Measurements from ENCODE around the gene SLC66A1. TPM values are rescaled to one million over a fixed set of nuclear protein-coding genes. Genes with fewer than 3 reads are reported as not detected.

The SLC66A1 gene
- polyA plus RNA-seq, 1 donor from 2014 or later, result 12.7 TPM

GRCh38 chr1:19326748-19327065 is 14.6 kb downstream of the SLC66A1 start:
- H3K4me3 Mint-ChIP-seq, result peak overlapping the region in 1 of 4 donors; percentile 76
- H3K27me3 Mint-ChIP-seq, result no peaks in the 10 kb centered on the region
- peak overlapping the region; percentile 28 to 93 (median 53) for H3K27ac Mint-ChIP-seq
- H3K36me3 Mint-ChIP-seq, result peaks cover 5% of the 10 kb centered on the region
- no peaks in the 10 kb centered on the region for H3K9me3 Mint-ChIP-seq
- peaks cover 0 to 4% (median 0%) of the 10 kb centered on the region in 3 donors for H3K4me1 Mint-ChIP-seq

GRCh38 chr1:19327301-19327700 is 15.2 kb downstream of the SLC66A1 start:
- Mint-ChIP-seq H3K27me3 (no peaks in the 10 kb centered on the region), H3K4me1 (peaks cover 0 to 4% (median 0%) of the 10 kb centered on the region in 3 donors), H3K9me3 (no peaks in the 10 kb centered on the region), H3K36me3 (peaks cover 5% of the 10 kb centered on the region), H3K4me3 (no peak overlapping the region), H3K27ac (no peak overlapping the region)

GRCh38 chr1:19327736-19328135 is 15.6 kb downstream of the SLC66A1 start:
- Mint-ChIP-seq H3K36me3 (peaks cover 5% of the 10 kb centered on the region), H3K4me1 (peaks cover 0 to 4% (median 0%) of the 10 kb centered on the region in 3 donors), H3K27ac (peak overlapping the region in 1 of 3 donors; percentile 87), H3K27me3 (no peaks in the 10 kb centered on the region), H3K9me3 (no peaks in the 10 kb centered on the region), H3K4me3 (peak overlapping the region in 1 of 4 donors; percentile 23)

GRCh38 chr1:19328486-19328885 is 16.4 kb downstream of the SLC66A1 start:
- no peak overlapping the region for H3K4me3 Mint-ChIP-seq
- peaks cover 5% of the 10 kb centered on the region for H3K36me3 Mint-ChIP-seq
- H3K9me3 Mint-ChIP-seq, result no peaks in the 10 kb centered on the region
- H3K4me1 Mint-ChIP-seq, result peaks cover 0 to 4% (median 0%) of the 10 kb centered on the region in 3 donors
- H3K27ac Mint-ChIP-seq, result peak overlapping the region in 1 of 3 donors; percentile 87
- H3K27me3 Mint-ChIP-seq, result no peaks in the 10 kb centered on the region

- H3K4me1 Mint-ChIP-seq, result peaks cover 0 to 2% (median 0%) of the 10 kb centered on the region in 3 donors
Observed at GRCh38 chr1:19329188-19329587, 17.1 kb downstream of the SLC66A1 start.

GRCh38 chr1:19329611-19330010 is 17.5 kb downstream of the SLC66A1 start:
- Mint-ChIP-seq H3K4me3 (peak overlapping the region in 2 of 4 donors; percentile 6), H3K4me1 (peaks cover 0 to 2% (median 0%) of the 10 kb centered on the region in 3 donors), H3K36me3 (peaks cover 5% of the 10 kb centered on the region), H3K9me3 (no peaks in the 10 kb centered on the region), H3K27me3 (no peaks in the 10 kb centered on the region), H3K27ac (peak overlapping the region in 2 of 3 donors; percentile 2 to 44)

More at GRCh38 chr1:19329188-19329587, 17.1 kb downstream of the SLC66A1 start:
- Mint-ChIP-seq H3K27ac (peak overlapping the region in 2 of 3 donors; percentile 2 to 44), H3K27me3 (no peaks in the 10 kb centered on the region), H3K9me3 (no peaks in the 10 kb centered on the region), H3K4me3 (peak overlapping the region in 1 of 4 donors; percentile 6), H3K36me3 (peaks cover 5% of the 10 kb centered on the region)

GRCh38 chr1:19330449-19331135 is 18.5 kb downstream of the SLC66A1 start:
- H3K9me3 Mint-ChIP-seq, result no peaks in the 10 kb centered on the region
- H3K36me3 Mint-ChIP-seq, result peaks cover 4% of the 10 kb centered on the region
- H3K4me3 Mint-ChIP-seq, result no peak overlapping the region
- peak overlapping the region in 2 of 3 donors; percentile 35 to 42 for H3K27ac Mint-ChIP-seq
- peaks cover 0 to 2% (median 0%) of the 10 kb centered on the region in 3 donors for H3K4me1 Mint-ChIP-seq
- no peaks in the 10 kb centered on the region for H3K27me3 Mint-ChIP-seq

GRCh38 chr1:19331262-19331878 is 19.2 kb downstream of the SLC66A1 start:
- H3K4me3 Mint-ChIP-seq, result no peak overlapping the region
- H3K36me3 Mint-ChIP-seq, result peaks cover 4% of the 10 kb centered on the region
- no peaks in the 10 kb centered on the region for H3K27me3 Mint-ChIP-seq
- H3K9me3 Mint-ChIP-seq, result no peaks in the 10 kb centered on the region
- H3K27ac Mint-ChIP-seq, result peak overlapping the region in 2 of 3 donors; percentile 25 to 35
- H3K4me1 Mint-ChIP-seq, result peaks cover 0 to 2% (median 0%) of the 10 kb centered on the region in 3 donors

- H3K4me3 Mint-ChIP-seq, result no peak overlapping the region
- H3K9me3 Mint-ChIP-seq, result no peaks in the 10 kb centered on the region
- H3K4me1 Mint-ChIP-seq, result no peaks in the 10 kb centered on the region
- no peaks in the 10 kb centered on the region for H3K36me3 Mint-ChIP-seq
- H3K27me3 Mint-ChIP-seq, result no peaks in the 10 kb centered on the region
- no peak overlapping the region for H3K27ac Mint-ChIP-seq
Observed at GRCh38 chr1:19332832-19333231, 20.7 kb downstream of the SLC66A1 start.

GRCh38 chr1:19333587-19334354 is 21.6 kb downstream of the SLC66A1 start:
- Mint-ChIP-seq H3K4me3 (no peak overlapping the region), H3K36me3 (no peaks in the 10 kb centered on the region), H3K27ac (no peak overlapping the region), H3K27me3 (no peaks in the 10 kb centered on the region), H3K4me1 (no peaks in the 10 kb centered on the region), H3K9me3 (no peaks in the 10 kb centered on the region)

GRCh38 chr1:19336543-19336942 is 24.4 kb downstream of the SLC66A1 start:
- no peaks in the 10 kb centered on the region for H3K4me1 Mint-ChIP-seq
- H3K9me3 Mint-ChIP-seq, result no peaks in the 10 kb centered on the region
- H3K27ac Mint-ChIP-seq, result peak overlapping the region in 1 of 3 donors; percentile 53
- H3K4me3 Mint-ChIP-seq, result no peak overlapping the region
- peaks cover 2% of the 10 kb centered on the region for H3K36me3 Mint-ChIP-seq
- no peaks in the 10 kb centered on the region for H3K27me3 Mint-ChIP-seq

GRCh38 chr1:19337289-19337688 is 25.2 kb downstream of the SLC66A1 start:
- Mint-ChIP-seq H3K9me3 (no peaks in the 10 kb centered on the region), H3K4me3 (no peak overlapping the region), H3K4me1 (peaks cover 0 to 4% (median 0%) of the 10 kb centered on the region in 3 donors), H3K36me3 (peaks cover 2% of the 10 kb centered on the region), H3K27me3 (no peaks in the 10 kb centered on the region), H3K27ac (peak overlapping the region in 1 of 3 donors; percentile 61)

GRCh38 chr1:19338323-19338762 is 26.2 kb downstream of the SLC66A1 start:
- Mint-ChIP-seq H3K9me3 (no peaks in the 10 kb centered on the region), H3K27ac (peak overlapping the region in 1 of 3 donors; percentile 23), H3K36me3 (peaks cover 2% of the 10 kb centered on the region), H3K4me3 (no peak overlapping the region), H3K27me3 (no peaks in the 10 kb centered on the region), H3K4me1 (peaks cover 0 to 4% (median 0%) of the 10 kb centered on the region in 3 donors)

GRCh38 chr1:19339214-19339861 is 27.2 kb downstream of the SLC66A1 start:
- Mint-ChIP-seq H3K27ac (peak overlapping the region in 1 of 3 donors; percentile 48), H3K27me3 (no peaks in the 10 kb centered on the region)

More at GRCh38 chr1:19339214-19339861, 27.2 kb downstream of the SLC66A1 start:
- Mint-ChIP-seq H3K9me3 (no peaks in the 10 kb centered on the region), H3K4me1 (peaks cover 0 to 4% (median 0%) of the 10 kb centered on the region in 3 donors), H3K36me3 (peaks cover 2% of the 10 kb centered on the region), H3K4me3 (no peak overlapping the region)

Measured in IgD-negative memory B cell (primary cell).